GM11168 (cell line): ENCODE measurements around the gene KIAA1755.

Experiments
- in situ Hi-C: fragments of 300-500 bp; cut with MboI; formaldehyde crosslinking; loops from one replicate; pipeline ENCODE4 v1.12.0; 2022; ENCODE audit warnings: low sequenced_read_pairs; ENCODE audit not compliant: unreplicated experiment

Gene KIAA1755

GRCh38 chr20:38170219-38170825 is 90.2 kb downstream of the KIAA1755 start:
- in situ Hi-C loops: no loop called here

- in situ Hi-C loops: loop anchor here (10.0 kb wide), 1 partner anchor 95 kb away; no protein-coding TSS in a partner anchor
These were observed 90.8 kb downstream of the KIAA1755 start for GRCh38 chr20:38169636-38170193.

- in situ Hi-C loops: loop anchor here (10.0 kb wide), 1 partner anchor 94 kb away; no protein-coding TSS in a partner anchor
These were observed 91.5 kb downstream of the KIAA1755 start for GRCh38 chr20:38168791-38169589.

- in situ Hi-C loops: loop anchor here (10.0 kb wide), 1 partner anchor 93 kb away; no protein-coding TSS in a partner anchor
These were observed 92.4 kb downstream of the KIAA1755 start for GRCh38 chr20:38167851-38168760.

GRCh38 chr20:38167328-38167850 is 93.1 kb downstream of the KIAA1755 start:
- in situ Hi-C loops: loop anchor here (10.0 kb wide), 1 partner anchor 93 kb away; no protein-coding TSS in a partner anchor

- in situ Hi-C loops: loop anchor here (10.0 kb wide), 1 partner anchor 92 kb away; no protein-coding TSS in a partner anchor
These were observed 93.8 kb downstream of the KIAA1755 start for GRCh38 chr20:38166703-38167233.

- in situ Hi-C loops: loop anchor here (10.0 kb wide), 1 partner anchor 91 kb away; no protein-coding TSS in a partner anchor
These were observed 94.4 kb downstream of the KIAA1755 start for GRCh38 chr20:38165966-38166702.

- in situ Hi-C loops: loop anchor here (10.0 kb wide), 1 partner anchor 91 kb away; no protein-coding TSS in a partner anchor
These were observed 95.2 kb downstream of the KIAA1755 start, which contains the start of gene TGM2 for GRCh38 chr20:38165089-38165965. TGM2 (minus strand) TSS chr20:38165270; CDS start chr20:38165198, 72 bp downstream.

- in situ Hi-C loops: loop anchor here (10.0 kb wide), 1 partner anchor 90 kb away; no protein-coding TSS in a partner anchor
These were observed 95.9 kb downstream of the KIAA1755 start for GRCh38 chr20:38164624-38165088.

GRCh38 chr20:38164069-38164468 is 96.5 kb downstream of the KIAA1755 start:
- in situ Hi-C loops: loop anchor here (10.0 kb wide), 1 partner anchor 89 kb away; no protein-coding TSS in a partner anchor

- in situ Hi-C loops: loop anchor here (10.0 kb wide), 1 partner anchor 88 kb away; no protein-coding TSS in a partner anchor
These were observed 97.4 kb downstream of the KIAA1755 start for GRCh38 chr20:38162878-38163875.

- in situ Hi-C loops: loop anchor here (10.0 kb wide), 1 partner anchor 87 kb away; no protein-coding TSS in a partner anchor
These were observed 98.4 kb downstream of the KIAA1755 start for GRCh38 chr20:38162149-38162548.

GRCh38 chr20:38161412-38161774 is 99.1 kb downstream of the KIAA1755 start:
- in situ Hi-C loops: loop anchor here (10.0 kb wide), 1 partner anchor 87 kb away; no protein-coding TSS in a partner anchor
